H1 (cell line): Measurements from ENCODE around the gene EEF1A2. TPM values are rescaled to one million over a fixed set of nuclear protein-coding genes. Genes with fewer than 3 reads are reported as not detected.

ENCODE experiments used
- CTCF ChIA-PET: fragments of 300-600 bp; sonication (Branson Sonifier 250); formaldehyde crosslinking; loops from one replicate; lab custom pipeline; 2021; ENCODE audit not compliant: partially characterized antibody; lab: Charles Lee
- POLR2A ChIA-PET: fragments of 300-600 bp; sonication (Branson Sonifier 250); formaldehyde crosslinking; loops from one replicate; lab custom pipeline; 2021; ENCODE audit warnings: inconsistent platforms; ENCODE audit not compliant: partially characterized antibody; lab: Charles Lee
- DNase-seq, 2 experiments: peaks; one replicate each; pipeline versions ENCODE4 v3.0.0 to v3.0.0-alpha.2; 2010 to 2022; ENCODE audit warnings: low spot score in 2 of 2, low read depth in 1 of 2, mixed read lengths in 1 of 2
- FAIRE-seq: peaks from 2 replicates; lab custom pipeline; 2011; peaks lifted over from hg19 to GRCh38; lab: Jason Lieb, UNC
- H2AFZ ChIP-seq: 2 replicates; pipeline ENCODE4 v1.8.1; 2012; ENCODE audit warnings: low read length, inconsistent platforms
- H2AK5ac ChIP-seq: 2 replicates; pipeline ENCODE4 v1.6.1; 2013; ENCODE audit warnings: low read depth, low read length
- H2BK120ac ChIP-seq: replicated peaks from 2 replicates; pipeline ENCODE3; 2013; ENCODE audit warnings: low read depth, low read length, inconsistent platforms
- H2BK12ac ChIP-seq: 2 replicates; pipeline ENCODE4 v1.6.1; 2013; ENCODE audit warnings: low read depth, low read length
- H2BK15ac ChIP-seq: 2 replicates; pipeline ENCODE4 v1.6.1; 2013; ENCODE audit warnings: low read length
- H2BK20ac ChIP-seq: 2 replicates; pipeline ENCODE4 v1.6.1; 2013; ENCODE audit warnings: low read length
- H2BK5ac ChIP-seq: 2 replicates; pipeline ENCODE4 v1.6.1; 2013; ENCODE audit warnings: low read depth, low read length
- H3K14ac ChIP-seq: 2 replicates; pipeline ENCODE4 v1.6.1; 2013; ENCODE audit warnings: inconsistent platforms; ENCODE audit not compliant: insufficient read length
- H3K18ac ChIP-seq: 2 replicates; pipeline ENCODE4 v1.6.1; 2013; ENCODE audit warnings: low read length; ENCODE audit errors: extremely low read depth
- H3K23ac ChIP-seq: 2 replicates; pipeline ENCODE4 v1.6.1; 2013; ENCODE audit warnings: inconsistent platforms; ENCODE audit not compliant: insufficient read length
- H3K23me2 ChIP-seq: 2 replicates; pipeline ENCODE4 v1.6.1; 2013; ENCODE audit warnings: low read depth, low read length
- H3K27ac ChIP-seq: 2 replicates; pipeline ENCODE4 v1.6.1; 2011; ENCODE audit warnings: low read depth, low read length, inconsistent platforms
- H3K27me3 ChIP-seq, 4 experiments: replicated peaks in 1 of 4; 1 replicate in 1 of 4; 2 replicates in 3 of 4; pipeline versions ENCODE4 v1.6.1 to v1.8.1; 2011 to 2013; ENCODE audit warnings: low read length in 3 of 4, mild to moderate bottlenecking in 3 of 4, inconsistent platforms in 2 of 4, mixed read lengths in 2 of 4, moderate library complexity in 1 of 4; ENCODE audit not compliant: control insufficient read depth in 3 of 4, insufficient read depth in 3 of 4; ENCODE audit errors: extremely low read depth in 1 of 4
- H3K36me3 ChIP-seq, 4 experiments: 2 replicates each; pipeline versions ENCODE4 v1.6.1 to v1.8.1; 2011 to 2013; ENCODE audit warnings: mild to moderate bottlenecking in 4 of 4, low read length in 3 of 4, moderate library complexity in 2 of 4, control low read depth in 1 of 4, inconsistent platforms in 1 of 4; ENCODE audit not compliant: insufficient read depth in 4 of 4, control insufficient read depth in 2 of 4
- H3K4ac ChIP-seq: replicated peaks from 2 replicates; pipeline ENCODE3; 2013; ENCODE audit warnings: low read length, low read depth, mixed read lengths, inconsistent platforms; ENCODE audit not compliant: insufficient read length
- H3K4me1 ChIP-seq, 4 experiments: replicated peaks in 1 of 4; 1 replicate in 1 of 4; 2 replicates in 3 of 4; pipeline versions ENCODE4 v1.6.1 to v1.8.1; 2011 to 2013; ENCODE audit warnings: low read length in 3 of 4, inconsistent platforms in 2 of 4, mixed read lengths in 1 of 4; ENCODE audit not compliant: insufficient read depth in 4 of 4, control insufficient read depth in 3 of 4
- H3K4me2 ChIP-seq, 2 experiments: 2 replicates each; pipeline versions ENCODE4 v1.6.1 to v1.8.1; 2011 to 2013; ENCODE audit warnings: low read depth in 2 of 2, low read length in 2 of 2, control low read depth in 1 of 2, inconsistent platforms in 1 of 2, mild to moderate bottlenecking in 1 of 2; ENCODE audit not compliant: insufficient read depth in 1 of 2
- H3K4me3 ChIP-seq, 4 experiments: fragments of 200-600, 300-600 bp in 1 of 4; sonication (generic), shearing (Covaris generic), sonication (Bioruptor Twin) in 1 of 4; 2 replicates each; pipeline versions ENCODE4 v1.5.1 to v1.8.1; 2011 to 2016; ENCODE audit warnings: low read length in 4 of 4, low read depth in 3 of 4, control low read depth in 2 of 4, inconsistent platforms in 2 of 4, mild to moderate bottlenecking in 2 of 4, mixed read lengths in 1 of 4, moderate library complexity in 1 of 4; ENCODE audit not compliant: insufficient read depth in 2 of 4; ENCODE audit errors: extremely low read depth in 1 of 4
- H3K56ac ChIP-seq: replicated peaks from 2 replicates; pipeline ENCODE3; 2013; ENCODE audit warnings: low read depth, mild to moderate bottlenecking, mixed read lengths, low read length, inconsistent platforms; ENCODE audit not compliant: insufficient read length
- H3K79me1 ChIP-seq: 2 replicates; pipeline ENCODE4 v1.6.1; 2013; ENCODE audit warnings: low read depth, low read length, control low read depth
- H3K79me2 ChIP-seq, 2 experiments: 2 replicates each; pipeline versions ENCODE4 v1.6.1 to v1.8.1; 2012 to 2013; ENCODE audit warnings: low read length in 2 of 2, mild to moderate bottlenecking in 2 of 2, inconsistent platforms in 1 of 2; ENCODE audit not compliant: insufficient read depth in 2 of 2, control insufficient read depth in 1 of 2
- H3K9ac ChIP-seq, 4 experiments: replicated peaks in 1 of 4; 1 replicate in 1 of 4; 2 replicates in 3 of 4; pipeline versions ENCODE4 v1.6.1 to v1.8.1; 2011 to 2013; ENCODE audit warnings: low read depth in 3 of 4, low read length in 3 of 4, control low read depth in 2 of 4, mild to moderate bottlenecking in 2 of 4, moderate library complexity in 2 of 4, inconsistent platforms in 1 of 4; ENCODE audit errors: extremely low read depth in 1 of 4
- H3K9me3 ChIP-seq, 2 experiments: 2 replicates each; pipeline versions ENCODE4 v1.6.1 to v1.8.1; 2012 to 2013; ENCODE audit warnings: mild to moderate bottlenecking in 2 of 2, moderate library complexity in 2 of 2, control low read depth in 1 of 2, inconsistent platforms in 1 of 2, low read depth in 1 of 2, low read length in 1 of 2, mixed read lengths in 1 of 2; ENCODE audit not compliant: insufficient read depth in 2 of 2
- H4K20me1 ChIP-seq, 2 experiments: replicated peaks in 1 of 2; 2 replicates each; pipeline versions ENCODE3 to v1.8.1; 2011 to 2013; ENCODE audit warnings: inconsistent platforms in 2 of 2, low read length in 2 of 2, mild to moderate bottlenecking in 1 of 2; ENCODE audit not compliant: insufficient read depth in 2 of 2, control insufficient read depth in 1 of 2
- H4K5ac ChIP-seq: 2 replicates; pipeline ENCODE4 v1.6.1; 2013; ENCODE audit warnings: low read length, low read depth, mixed read lengths, inconsistent platforms; ENCODE audit not compliant: insufficient read length
- H4K8ac ChIP-seq: 2 replicates; pipeline ENCODE4 v1.8.0; 2013; ENCODE audit warnings: mild to moderate bottlenecking, moderate library complexity, low read length, inconsistent platforms; ENCODE audit not compliant: insufficient read depth; ENCODE audit errors: extremely low read depth
- H4K91ac ChIP-seq: replicated peaks from 2 replicates; pipeline ENCODE3; 2013; ENCODE audit warnings: low read length, mixed read lengths, inconsistent platforms; ENCODE audit not compliant: insufficient read length
- WGBS, 2 experiments: shearing (Covaris generic) in 1 of 2; methylation state at CpG; one replicate each; pipeline versions ENCODE4 v1.1.6 to v1.1.7; 2013 to 2015; ENCODE audit warnings: low lambda C conversion rate in 2 of 2, mixed read lengths in 2 of 2, inconsistent platforms in 1 of 2, low coverage in 1 of 2, missing lambda C conversion rate in 1 of 2; ENCODE audit not compliant: insufficient replicate concordance in 2 of 2, insufficient coverage in 1 of 2, insufficient read length in 1 of 2; ENCODE audit errors: extremely low coverage in 1 of 2, missing lambda C conversion rate in 1 of 2; 5-methylcytosine and 5-hydroxymethylcytosine counted together
- polyA plus RNA-seq, 7 experiments: library from polyadenylated mRNA; depleted of rRNA in 3 of 7; stranded (reverse) in 5 of 7; unstranded in 2 of 7; fragments of >200 nt in 5 of 7; fragments of 200-250 nt in 2 of 7; gene quantifications; 1 replicate in 5 of 7; 2 replicates in 1 of 7; 4 replicates in 1 of 7; pipeline versions ENCODE4 v1.2.1 to v1.2.3, GENCODE V29; 2011 to 2013; ENCODE audit warnings: missing spikeins in 2 of 7, mixed read lengths in 2 of 7
- total RNA-seq: library from RNA; stranded (reverse); fragmentation: NEBNext Ultra II Directional; extraction: Animal tissue kit (Norgen Biotek cat#: 25700); gene quantifications from 2 replicates; pipeline ENCODE4 v1.2.1, GENCODE V29; 2021

Gene EEF1A2
- total and polyA plus RNA-seq, 2 of the 8 experiments (the other 6 are each of a cell fraction or from before 2014, with no cell fraction given): 7.4 to 25.8 TPM

GRCh38 chr20:63522981-63523611, 24.2 kb upstream of the EEF1A2 start:
- Histone ChIP-seq H3K14ac (no peak overlapping the region), H3K9me3 (no peaks in the 10 kb centered on the region), H3K18ac (no peak overlapping the region), H3K36me3 (peaks cover 0 to 14% (median 0%) of the 10 kb centered on the region in 4 experiments; a peak in 2 of 8 replicates), H2AFZ (no peak overlapping the region), H3K4ac (no peak overlapping the region), H3K27ac (no peak overlapping the region), H3K27me3 (peaks cover 0 to 6% (median 0%) of the 10 kb centered on the region in 4 experiments; a peak in 2 of 7 replicates), H2BK120ac (no peak overlapping the region), H2BK12ac (no peak overlapping the region), H3K4me2 (no peak overlapping the region), H4K91ac (no peak overlapping the region), H3K79me1 (peaks cover 7% of the 10 kb centered on the region; the same call in 1 of the 2 replicates), H2BK15ac (no peak overlapping the region), H2BK5ac (no peak overlapping the region), H3K23me2 (peaks cover 17% of the 10 kb centered on the region; the same call in 1 of the 2 replicates), H2BK20ac (no peak overlapping the region), H3K23ac (no peak overlapping the region), H4K5ac (no peak overlapping the region), H2AK5ac (no peak overlapping the region), H4K8ac (no peak overlapping the region), H3K4me1 (peaks cover 0 to 21% (median 10%) of the 10 kb centered on the region in 4 experiments; a peak in 5 of 7 replicates), H3K79me2 (peaks cover 0 to 4% of the 10 kb centered on the region in 2 experiments; a peak in 1 of 4 replicates), H3K4me3 (no peak overlapping the region), H3K9ac (no peak overlapping the region; a peak in 1 of 7 replicates), H3K56ac (no peak overlapping the region), H4K20me1 (peaks cover 3 to 18% of the 10 kb centered on the region in 2 experiments)
- CTCF ChIA-PET: interaction anchor here (0.9 to 4.2 kb wide), 7 partner anchors 9 to 457 kb away, joined by 3 to 28 read pairs (median 4); partner anchors contain the start of genes PRPF6 and PTK6
- WGBS, 2 experiments: 91% methylated on average over 11 of the region's 11 CpGs; no CpG with 5 or more reads in 1 of the 2 experiments
- no peak for FAIRE-seq
- POLR2A ChIA-PET: interaction anchor here (0.8 to 4.6 kb wide), 11 partner anchors 9 to 342 kb away, joined by 3 to 59 read pairs (median 5); partner anchors contain the start of genes GMEB2, PTK6 and TPD52L2
- no peak for DNase-seq
